Breast epithelium (tissue), 3 donors: ENCODE data around the gene CHD5.

Source experiments
- CTCF ChIP-seq, 3 donors: fragments of 450-650 bp; IDR thresholded peaks; one replicate each; pipeline ENCODE4 v1.5.1; 2016 to 2017; ENCODE audit warnings: antibody characterized with exemption in 3 of 3, mild to moderate bottlenecking in 3 of 3, moderate library complexity in 3 of 3
- POLR2AphosphoS5 ChIP-seq, 3 donors: sonication (generic); formaldehyde crosslinking; IDR thresholded peaks; one replicate each; pipeline ENCODE4 v1.6.1; 2017; ENCODE audit warnings: antibody characterized with exemption in 3 of 3

GRCh38 chr1:6099787-6100765 lies 80.0 kb downstream of the CHD5 start:
- no peak for TF ChIP-seq CTCF (IDR thresholded peaks at IDR 0.05)
- TF ChIP-seq POLR2AphosphoS5 (IDR thresholded peaks at IDR 0.05), result no peak
